ENCODE measurements around the gene RTN4RL1. TPM values are rescaled to one million over a fixed set of nuclear protein-coding genes. Genes with fewer than 3 reads are reported as not detected.

The RTN4RL1 gene
- total RNA-seq, 2 donors from 2014 or later: 18.2 to 19.6 TPM

- Histone ChIP-seq H3K36me3 (ENCODE audit: control insufficient read depth, insufficient read depth, low read length) (no peaks in the 10 kb centered on the region), H3K4me1 (ENCODE audit: control insufficient read depth, insufficient read depth, low read length) (peaks cover 10% of the 10 kb centered on the region), H3K9me3 (ENCODE audit: control insufficient read depth, low read length) (no peaks in the 10 kb centered on the region), H3K9ac (ENCODE audit: extremely low read depth, low read length, poor library complexity, severe bottlenecking) (no peak overlapping the region), H3K27me3 (ENCODE audit: control insufficient read depth, insufficient read depth, low read length, poor library complexity, severe bottlenecking) (peaks cover 30% of the 10 kb centered on the region), H3K27ac (ENCODE audit: low read depth, low read length) (no peak overlapping the region), H3K4me3 (ENCODE audit: low read length) (no peak overlapping the region)
- 92 to 94% methylated on average over 12 to 14 of the region's 14 CpGs for WGBS, 2 experiments (ENCODE audit: insufficient coverage in 1 of 2, insufficient read length in 1 of 2)
- DNase-seq: no peak
- TF ChIP-seq, protein P1, sequence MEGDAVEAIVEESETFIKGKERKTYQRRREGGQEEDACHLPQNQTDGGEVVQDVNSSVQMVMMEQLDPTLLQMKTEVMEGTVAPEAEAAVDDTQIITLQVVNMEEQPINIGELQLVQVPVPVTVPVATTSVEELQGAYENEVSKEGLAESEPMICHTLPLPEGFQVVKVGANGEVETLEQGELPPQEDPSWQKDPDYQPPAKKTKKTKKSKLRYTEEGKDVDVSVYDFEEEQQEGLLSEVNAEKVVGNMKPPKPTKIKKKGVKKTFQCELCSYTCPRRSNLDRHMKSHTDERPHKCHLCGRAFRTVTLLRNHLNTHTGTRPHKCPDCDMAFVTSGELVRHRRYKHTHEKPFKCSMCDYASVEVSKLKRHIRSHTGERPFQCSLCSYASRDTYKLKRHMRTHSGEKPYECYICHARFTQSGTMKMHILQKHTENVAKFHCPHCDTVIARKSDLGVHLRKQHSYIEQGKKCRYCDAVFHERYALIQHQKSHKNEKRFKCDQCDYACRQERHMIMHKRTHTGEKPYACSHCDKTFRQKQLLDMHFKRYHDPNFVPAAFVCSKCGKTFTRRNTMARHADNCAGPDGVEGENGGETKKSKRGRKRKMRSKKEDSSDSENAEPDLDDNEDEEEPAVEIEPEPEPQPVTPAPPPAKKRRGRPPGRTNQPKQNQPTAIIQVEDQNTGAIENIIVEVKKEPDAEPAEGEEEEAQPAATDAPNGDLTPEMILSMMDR (conservative IDR thresholded peaks at IDR 0.05): no peak
- H3K4me3 Mint-ChIP-seq: no peak overlapping the region
- no peak overlapping the region for H3K27ac Mint-ChIP-seq
- H3K27me3 Mint-ChIP-seq (ENCODE audit: insufficient read depth): peaks cover 50% of the 10 kb centered on the region
- no peaks in the 10 kb centered on the region for H3K9me3 Mint-ChIP-seq
- peaks cover 36% of the 10 kb centered on the region for H3K4me1 Mint-ChIP-seq
- no peaks in the 10 kb centered on the region for H3K36me3 Mint-ChIP-seq (ENCODE audit: low read depth)
These were observed 111.4 kb downstream of the RTN4RL1 start for GRCh38 chr17:1913702-1914101.

GRCh38 chr17:1912146-1912545, 113.0 kb downstream of the RTN4RL1 start:
- Histone ChIP-seq H3K36me3 (ENCODE audit: control insufficient read depth, insufficient read depth, low read length) (no peaks in the 10 kb centered on the region), H3K27me3 (ENCODE audit: control insufficient read depth, insufficient read depth, low read length, poor library complexity, severe bottlenecking) (peaks cover 38% of the 10 kb centered on the region), H3K4me1 (ENCODE audit: control insufficient read depth, insufficient read depth, low read length) (peaks cover 15% of the 10 kb centered on the region), H3K9me3 (ENCODE audit: control insufficient read depth, low read length) (no peaks in the 10 kb centered on the region), H3K27ac (ENCODE audit: low read depth, low read length) (no peak overlapping the region), H3K9ac (ENCODE audit: extremely low read depth, low read length, poor library complexity, severe bottlenecking) (no peak overlapping the region), H3K4me3 (ENCODE audit: low read length) (no peak overlapping the region)
- no peaks in the 10 kb centered on the region for H3K36me3 Mint-ChIP-seq (ENCODE audit: low read depth)
- H3K27ac Mint-ChIP-seq: no peak overlapping the region
- DNase-seq: no peak
- H3K4me1 Mint-ChIP-seq: peaks cover 43% of the 10 kb centered on the region
- H3K9me3 Mint-ChIP-seq: no peaks in the 10 kb centered on the region
- H3K4me3 Mint-ChIP-seq: no peak overlapping the region
- peaks cover 60% of the 10 kb centered on the region for H3K27me3 Mint-ChIP-seq (ENCODE audit: insufficient read depth)
- 82% methylated on average over 7 of the region's 7 CpGs for WGBS, 2 experiments (ENCODE audit: insufficient coverage in 1 of 2, insufficient read length in 1 of 2)
- TF ChIP-seq, protein P1 (conservative IDR thresholded peaks at IDR 0.05): no peak

- H3K4me1 ChIP-seq (ENCODE audit: control insufficient read depth, insufficient read depth, low read length): peaks cover 27% of the 10 kb centered on the region
- Mint-ChIP-seq H3K36me3 (ENCODE audit: low read depth) (no peaks in the 10 kb centered on the region), H3K4me1 (peaks cover 47% of the 10 kb centered on the region), H3K27ac (no peak overlapping the region), H3K27me3 (ENCODE audit: insufficient read depth) (peaks cover 75% of the 10 kb centered on the region), H3K9me3 (no peaks in the 10 kb centered on the region), H3K4me3 (no peak overlapping the region)
- no peaks in the 10 kb centered on the region for H3K36me3 ChIP-seq (ENCODE audit: control insufficient read depth, insufficient read depth, low read length)
- H3K9me3 ChIP-seq (ENCODE audit: control insufficient read depth, low read length): no peaks in the 10 kb centered on the region
- peaks cover 44% of the 10 kb centered on the region for H3K27me3 ChIP-seq (ENCODE audit: control insufficient read depth, insufficient read depth, low read length, poor library complexity, severe bottlenecking)
- H3K4me3 ChIP-seq (ENCODE audit: low read length): no peak overlapping the region
- TF ChIP-seq, protein P1 (conservative IDR thresholded peaks at IDR 0.05): no peak
- no peak for DNase-seq
- WGBS, 2 experiments (ENCODE audit: insufficient coverage in 1 of 2, insufficient read length in 1 of 2): 80 to 94% methylated on average over 2 to 3 of the region's 3 CpGs
- H3K9ac ChIP-seq (ENCODE audit: extremely low read depth, low read length, poor library complexity, severe bottlenecking): no peak overlapping the region
- no peak overlapping the region for H3K27ac ChIP-seq (ENCODE audit: low read depth, low read length)
These were observed 115.1 kb downstream of the RTN4RL1 start for GRCh38 chr17:1909985-1910384.

Data from endodermal cell (in vitro differentiated cells).